Activated T-cell treated with anti-CD3 and anti-CD28 coated beads, Interleukin-2, amount 50 U/mL, for 4 hours (primary cell): Measurements from ENCODE around the gene USP24. TPM values are rescaled to one million over a fixed set of nuclear protein-coding genes. Genes with fewer than 3 reads are reported as not detected.

Source experiments
- ATAC-seq, 2 donors: fragments of 200-7000 bp; cut with Tn5 transposase; one replicate each; pipeline ENCODE4 v1.10.0; 2021
- DNase-seq: peaks from one replicate; pipeline ENCODE4 v3.0.0-alpha.2; 2020
- H3K27me3 Mint-ChIP-seq: one replicate; pipeline ENCODE4 v1.8.0; 2021; ENCODE audit warnings: low read depth, mixed read lengths
- H3K36me3 Mint-ChIP-seq: one replicate; pipeline ENCODE4 v1.8.0; 2022; ENCODE audit warnings: mixed read lengths; ENCODE audit not compliant: insufficient read depth
- H3K4me1 Mint-ChIP-seq: one replicate; pipeline ENCODE4 v1.8.0; 2021; ENCODE audit warnings: low read depth, mixed read lengths
- H3K4me3 Mint-ChIP-seq: one replicate; pipeline ENCODE4 v1.8.0; 2021; ENCODE audit warnings: mild to moderate bottlenecking, moderate library complexity, mixed read lengths
- H3K9me3 Mint-ChIP-seq: one replicate; pipeline ENCODE4 v1.8.0; 2021; ENCODE audit warnings: mixed read lengths
- total RNA-seq, 3 donors: library from RNA; stranded (reverse); gene quantifications; one replicate each; pipeline ENCODE4 v1.2.1, GENCODE V29; 2021

USP24 gene
- total RNA-seq, 3 donors from 2014 or later = 42.1 to 44.0 (median 43.9) TPM

DNA sequence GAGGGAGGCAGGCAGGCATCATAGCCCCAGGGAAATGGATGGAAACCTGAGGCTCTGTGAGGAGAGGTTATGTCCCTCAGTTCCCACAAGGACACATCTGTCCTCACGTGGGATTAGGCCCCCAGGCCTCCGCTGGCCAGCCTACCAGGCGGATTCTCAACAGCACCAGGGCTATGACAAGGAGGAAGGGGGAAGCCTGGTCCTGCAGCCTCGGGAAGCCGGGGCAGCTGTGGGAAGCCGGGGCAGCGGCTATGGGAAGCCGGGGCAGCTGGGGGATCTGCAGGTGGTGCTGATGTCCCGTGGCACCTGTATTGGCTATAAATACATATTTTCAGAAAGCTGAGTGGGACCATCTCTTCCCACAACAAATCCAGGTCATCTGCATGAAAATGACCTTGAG, 196.8 kb downstream of the USP24 start:
- DNase-seq (no peak), ATAC-seq (no peak)
- Mint-ChIP-seq H3K9me3 (no peaks in the 10 kb centered on the region), H3K36me3 (no peaks in the 10 kb centered on the region), H3K4me1 (no peaks in the 10 kb centered on the region), H3K27me3 (peaks cover 18% of the 10 kb centered on the region), H3K4me3 (no peak overlapping the region)

Other genes starting within 250 kb of the USP24 start
- under 1 TPM in 1 of 3 donors, not detected in 2; 0.24 TPM for gene TMEM61, start 234.7 kb downstream of the USP24 start, total RNA-seq
- gene BSND, start 216.4 kb downstream of the USP24 start, total RNA-seq = not detected
- under 1 TPM; 0.05 to 0.10 (median 0.08) TPM for gene PCSK9, start 175.8 kb downstream of the USP24 start, total RNA-seq